GM21381 (cell line): ENCODE measurements around the gene SH3BGRL2.
A peak's percentile ranks its signal among the peaks of the same experiment; 100 is the strongest.

Experiments used
- ATAC-seq: cut with Tn5 transposase; IDR thresholded peaks from one replicate; pipeline ENCODE4 v1.9.1; 2021; ENCODE audit warnings: mild to moderate bottlenecking, moderate library complexity; ENCODE audit not compliant: unreplicated experiment

The SH3BGRL2 gene

GRCh38 chr6:79630883-79631692 lies at the start of gene SH3BGRL2:
SH3BGRL2 (plus strand) TSS chr6:79631329; CDS start chr6:79631462, 133 bp downstream.
- peak; percentile 63 for ATAC-seq

DNA sequence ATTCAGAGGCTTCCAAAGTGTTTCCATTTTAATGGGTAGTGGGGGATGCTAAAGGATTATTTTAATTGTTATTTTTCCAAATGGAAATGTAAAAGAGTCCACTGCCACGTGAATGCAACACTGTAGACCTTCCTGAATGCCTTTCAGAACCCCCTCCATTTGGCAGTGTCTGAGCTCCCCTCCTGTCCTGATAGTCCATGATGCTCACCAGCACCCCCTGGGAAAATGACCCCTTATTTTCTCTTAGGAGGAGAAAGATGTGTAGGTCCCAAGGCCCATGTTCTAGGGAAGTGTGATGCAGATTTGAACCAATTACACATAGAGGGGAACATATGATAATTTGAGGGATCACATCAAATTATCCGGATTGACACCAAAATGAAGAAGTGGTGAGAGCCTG lies 46.8 kb upstream of the SH3BGRL2 start:
- no peak for ATAC-seq

- no peak for ATAC-seq
Measured at GRCh38 chr6:79586548-79586947, 44.6 kb upstream of the SH3BGRL2 start.

GRCh38 chr6:79589701-79590100 lies 41.4 kb upstream of the SH3BGRL2 start:
- ATAC-seq = no peak

- no peak for ATAC-seq
Measured at GRCh38 chr6:79597155-79597554, 34.0 kb upstream of the SH3BGRL2 start.

- no peak for ATAC-seq
Measured at GRCh38 chr6:79598012-79598411, 33.1 kb upstream of the SH3BGRL2 start.

DNA sequence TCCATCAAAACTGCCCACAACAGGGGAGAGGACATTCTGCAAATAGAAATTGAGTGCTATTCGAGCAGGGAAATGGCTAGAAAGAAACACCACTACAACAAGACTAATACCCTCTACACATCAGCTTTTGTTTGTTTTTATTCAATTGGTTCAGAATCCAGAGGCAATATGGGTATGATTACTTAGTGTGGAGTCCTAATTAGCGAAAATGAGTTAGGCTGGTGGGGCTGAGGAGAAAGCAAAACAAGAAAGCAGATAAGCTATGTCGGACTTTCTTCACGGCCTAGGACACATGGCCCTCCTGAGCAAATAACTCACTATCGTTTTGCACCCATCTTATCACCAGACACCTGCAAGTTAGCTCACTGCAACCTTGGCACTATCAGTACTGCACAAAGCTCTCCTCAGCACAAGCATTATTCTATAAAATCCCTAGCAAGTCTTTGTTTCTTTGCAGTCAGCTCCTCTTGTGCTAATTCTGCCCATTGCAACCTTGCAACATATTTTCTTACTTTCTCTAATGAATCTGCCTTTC lies 31.3 kb upstream of the SH3BGRL2 start:
- ATAC-seq = no peak

- no peak for ATAC-seq
Measured at GRCh38 chr6:79600313-79600712, 30.8 kb upstream of the SH3BGRL2 start.

DNA sequence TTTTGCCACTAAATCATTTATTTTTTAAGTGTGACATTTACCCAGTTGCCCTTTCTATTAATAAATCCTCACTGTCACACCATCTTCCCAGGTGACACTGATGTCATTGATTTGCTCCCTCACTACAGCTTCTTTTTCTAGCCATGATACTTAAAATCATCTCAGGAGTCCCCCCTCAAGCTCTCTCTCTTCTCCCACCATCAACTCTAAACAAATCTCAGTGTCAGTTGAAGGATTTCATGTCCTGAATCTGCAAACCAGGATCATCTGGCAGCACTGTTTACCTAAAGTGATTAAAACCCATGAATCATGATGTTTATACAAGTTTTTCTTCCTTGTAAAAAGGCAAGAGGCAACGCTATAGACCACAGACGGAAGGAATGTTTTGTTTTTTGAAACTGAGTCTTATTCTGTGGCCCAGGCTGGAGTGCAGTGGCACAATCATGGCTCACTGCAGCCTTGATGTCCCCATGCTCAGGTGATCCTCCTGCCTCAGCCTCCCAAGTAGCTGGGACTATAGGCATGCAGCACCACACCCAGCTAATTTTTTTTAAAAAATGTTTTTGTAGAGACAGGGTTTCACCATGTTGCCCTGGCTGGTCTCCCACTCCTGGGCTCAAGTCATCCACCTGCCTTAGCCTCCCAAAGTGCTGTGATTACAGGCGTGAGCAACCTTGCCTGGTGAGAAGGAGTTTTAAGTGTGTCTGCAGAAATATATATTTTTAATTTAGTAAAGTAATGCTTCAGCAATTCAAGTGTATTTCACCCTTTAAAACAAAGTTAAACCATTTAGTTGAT lies 30.1 kb upstream of the SH3BGRL2 start:
- no peak for ATAC-seq

DNA sequence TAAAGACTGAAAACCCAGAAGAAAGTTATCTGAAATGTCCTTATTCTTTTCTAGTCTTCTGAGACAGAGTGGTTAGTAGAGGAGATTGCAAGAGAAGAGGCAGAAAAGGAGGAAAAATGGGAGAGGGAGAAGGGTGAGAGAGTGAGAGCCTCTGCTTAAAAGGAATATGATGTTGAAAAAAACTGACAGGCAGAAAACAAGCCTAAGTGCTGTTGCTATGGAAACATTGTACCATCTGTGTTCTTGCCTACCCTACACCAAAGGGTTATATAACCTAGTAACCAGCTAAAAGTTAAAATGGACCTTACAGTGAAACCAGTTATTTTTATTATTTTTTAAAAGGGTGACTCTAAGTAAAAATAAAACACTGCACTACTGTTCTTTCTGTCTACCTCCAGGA lies 28.3 kb upstream of the SH3BGRL2 start:
- no peak for ATAC-seq

DNA sequence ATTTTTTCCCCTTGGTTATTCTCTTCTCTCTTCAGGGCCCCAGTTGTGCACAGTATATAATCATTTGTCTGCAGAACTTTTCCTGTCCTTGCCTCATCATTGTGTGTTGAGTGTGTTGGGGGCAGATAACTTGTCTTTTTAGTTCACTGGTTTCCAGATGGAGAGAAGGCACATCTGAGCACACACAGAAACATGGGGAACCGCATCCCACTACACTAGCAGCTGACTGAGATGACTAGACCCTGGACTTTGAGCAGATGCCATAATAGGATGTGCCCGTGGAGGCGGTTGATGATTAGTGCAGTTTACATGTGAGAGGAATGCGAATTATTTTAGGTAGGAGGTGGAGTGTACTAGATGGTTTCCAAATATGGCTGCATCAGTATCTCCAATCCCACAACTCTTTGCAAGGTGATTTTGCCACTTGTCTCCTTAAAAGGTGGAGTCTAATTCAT lies 26.5 kb upstream of the SH3BGRL2 start:
- no peak for ATAC-seq

- ATAC-seq = no peak
Measured at GRCh38 chr6:79605061-79605460, 26.1 kb upstream of the SH3BGRL2 start.

DNA sequence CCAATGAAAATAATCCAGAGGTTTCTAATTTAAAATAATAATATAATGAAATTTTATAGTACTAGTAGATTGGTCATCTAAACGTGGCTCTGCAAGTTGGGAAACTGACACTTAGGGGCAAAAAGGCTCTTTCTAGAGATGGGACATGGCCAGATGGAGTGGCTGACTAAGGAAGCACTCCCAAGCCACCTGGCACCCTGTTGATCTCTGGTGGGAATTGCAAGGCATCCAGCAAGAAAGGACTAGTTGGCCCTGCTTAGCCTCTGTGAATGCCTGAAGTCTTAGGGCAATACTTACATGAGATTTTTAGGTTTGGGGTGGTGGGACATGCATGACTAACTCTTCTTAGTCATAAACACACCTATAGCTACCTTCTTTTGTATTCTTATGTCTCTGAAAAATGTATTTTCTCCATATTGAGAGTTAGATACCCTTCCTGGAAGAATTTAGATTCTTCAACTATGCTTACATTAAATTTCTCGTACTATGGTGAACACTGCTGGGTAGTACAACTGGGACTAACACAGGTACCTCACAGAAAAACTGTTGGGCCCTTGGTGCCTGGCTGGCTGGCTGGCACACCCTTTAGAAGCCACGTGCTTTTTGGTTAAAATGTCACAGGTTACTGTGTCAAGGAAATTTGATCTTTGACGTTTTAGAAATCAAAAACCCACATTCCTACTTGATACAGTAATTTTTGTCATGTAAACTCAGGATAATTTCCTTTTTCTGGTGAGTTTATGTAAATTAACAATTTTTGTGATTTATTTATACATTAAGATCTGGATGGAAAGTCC lies 25.0 kb upstream of the SH3BGRL2 start:
- ATAC-seq = no peak

DNA sequence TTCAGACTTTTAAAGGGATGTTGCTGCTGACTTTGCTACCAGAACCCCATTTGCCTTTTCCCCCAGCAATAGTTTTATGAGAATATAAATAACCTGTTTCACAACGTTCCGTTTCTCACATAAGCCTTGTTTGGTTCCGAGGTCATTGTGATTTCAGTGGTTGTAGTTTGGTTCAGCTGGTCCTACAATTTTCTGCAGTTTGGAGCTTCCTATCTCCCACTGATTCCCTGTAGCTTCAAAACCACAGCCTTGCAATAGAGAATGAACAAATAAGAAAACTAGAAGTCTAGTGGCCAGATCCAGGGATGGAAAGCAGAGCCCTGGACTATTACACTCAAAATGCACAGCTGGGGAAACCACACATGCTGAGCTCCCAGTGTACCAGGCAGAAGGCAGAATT lies 24.1 kb upstream of the SH3BGRL2 start:
- ATAC-seq = no peak

DNA sequence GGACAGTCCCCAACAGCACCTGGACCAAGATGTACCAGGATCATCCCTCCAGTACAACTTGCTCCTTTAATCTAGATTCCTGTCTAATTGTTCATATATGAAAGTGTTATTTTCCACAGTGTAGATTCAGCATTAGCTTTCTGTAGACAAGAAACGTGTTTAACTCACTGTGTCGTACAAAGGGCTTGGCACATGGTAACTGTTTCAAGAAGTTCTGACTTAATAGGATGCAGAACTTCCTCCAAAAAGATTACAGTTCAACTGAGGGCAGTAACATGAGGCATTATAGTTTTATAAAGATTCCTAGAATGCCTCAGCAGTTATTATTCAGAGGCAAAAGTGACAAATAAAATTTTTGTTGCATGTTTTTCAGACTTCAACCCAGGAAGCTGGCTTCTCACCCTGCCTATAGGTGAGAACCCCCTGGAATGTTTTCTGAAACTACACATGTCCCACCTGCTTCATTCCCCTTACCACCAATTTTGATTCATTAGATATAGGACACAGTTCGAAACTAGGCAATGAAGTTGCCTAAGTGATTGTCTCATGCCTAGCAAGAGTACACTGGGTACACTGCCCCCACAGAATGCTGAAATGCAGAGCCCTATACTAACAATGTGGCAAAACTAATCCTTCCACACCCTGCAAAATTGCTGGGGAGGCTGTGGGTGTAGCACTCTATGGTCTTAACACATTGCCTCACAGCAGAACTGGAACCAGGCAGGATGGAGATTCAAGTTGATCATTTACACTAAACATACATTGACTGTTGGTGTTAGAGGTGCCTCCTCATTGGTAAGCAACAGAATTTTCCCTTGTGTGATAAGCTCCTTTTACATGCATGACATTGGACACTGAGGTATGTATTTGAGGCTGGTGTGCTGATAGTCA lies 22.6 kb upstream of the SH3BGRL2 start:
- ATAC-seq = no peak

- no peak for ATAC-seq
Measured at GRCh38 chr6:79609225-79609595, 21.9 kb upstream of the SH3BGRL2 start.

DNA sequence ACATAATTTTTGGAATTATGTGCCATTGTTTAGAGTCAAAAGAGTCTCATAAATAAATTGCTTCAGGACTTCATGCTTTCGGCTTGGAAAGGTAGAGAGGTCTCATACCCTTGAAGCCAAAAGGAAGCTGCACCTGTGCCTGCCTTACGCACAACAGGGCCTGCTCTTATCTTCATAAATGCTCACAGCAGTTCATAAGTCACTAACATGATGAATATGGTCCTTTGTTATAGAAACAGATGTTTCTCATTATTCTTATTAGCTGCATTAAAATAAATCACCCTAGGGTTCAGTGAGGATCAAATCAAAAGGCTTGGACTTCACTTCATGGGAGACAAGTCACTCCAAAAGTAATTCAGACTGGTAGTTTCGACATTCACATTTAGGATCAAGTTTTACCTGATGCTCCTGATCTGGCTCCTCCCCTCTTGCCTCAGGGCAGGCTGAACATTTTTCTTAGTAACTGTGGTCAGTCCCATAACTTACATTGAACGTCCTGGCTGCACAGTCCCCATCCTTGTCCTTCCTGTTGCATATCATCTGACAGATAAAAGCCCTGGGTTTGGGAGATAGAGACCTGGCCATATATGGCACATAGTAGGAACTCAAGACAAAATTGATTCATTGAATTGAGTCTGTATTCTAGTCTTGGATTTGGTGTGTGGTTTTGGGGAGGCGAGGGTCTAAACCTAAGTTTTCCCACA lies 20.7 kb upstream of the SH3BGRL2 start:
- no peak for ATAC-seq

GRCh38 chr6:79612457-79612856 lies 18.7 kb upstream of the SH3BGRL2 start:
- no peak for ATAC-seq

DNA sequence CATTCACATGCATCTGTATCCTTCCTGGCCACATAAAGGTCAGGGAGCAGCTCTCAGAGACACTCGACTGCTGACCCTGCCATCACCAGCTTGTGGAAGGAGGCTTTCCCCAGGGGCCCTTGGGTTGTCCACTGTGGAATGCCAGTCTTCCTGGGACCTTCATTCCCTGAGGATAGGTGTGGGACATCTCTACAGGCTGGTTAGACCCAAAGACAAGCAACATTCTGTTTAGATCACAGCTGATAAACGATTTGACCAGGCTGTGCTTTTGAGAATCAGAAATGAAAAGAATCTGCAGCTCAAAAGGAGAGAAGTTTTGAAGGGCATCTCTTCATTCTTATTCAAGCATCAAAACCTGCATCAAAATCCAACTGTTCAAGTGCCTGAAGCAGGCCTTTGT lies 18.2 kb upstream of the SH3BGRL2 start:
- ATAC-seq = no peak
